Neural progenitor cell (in vitro differentiated cells): ENCODE measurements around the gene DHRS2. TPM values are rescaled to one million over a fixed set of nuclear protein-coding genes. Genes with fewer than 3 reads are reported as not detected.

Experiments used
- DNase-seq: peaks from one replicate; pipeline ENCODE4 v3.0.0-alpha.2; 2016; ENCODE audit warnings: low spot score
- H2AFZ ChIP-seq: fragments of 200-600 bp; sonication (generic); replicated peaks from 2 replicates; pipeline ENCODE4 v1.6.1; 2016; ENCODE audit warnings: antibody characterized with exemption
- H3F3A ChIP-seq: fragments of 200-600 bp; sonication (generic); 2 replicates; pipeline ENCODE4 v1.6.1; 2016; ENCODE audit warnings: antibody characterized with exemption, low read depth
- H3K27ac ChIP-seq: fragments of 200-600 bp; sonication (generic); 2 replicates; pipeline ENCODE4 v1.5.1; 2016; ENCODE audit warnings: mild to moderate bottlenecking
- H3K27me3 ChIP-seq: fragments of 200-600 bp; sonication (generic); 2 replicates; pipeline ENCODE4 v1.6.1; 2016; ENCODE audit warnings: mild to moderate bottlenecking, moderate library complexity
- H3K36me3 ChIP-seq: fragments of 200-600 bp; sonication (generic); 2 replicates; pipeline ENCODE4 v1.5.1; 2016
- H3K4me1 ChIP-seq: fragments of 200-600 bp; sonication (generic); 2 replicates; pipeline ENCODE4 v1.6.1; 2016; ENCODE audit warnings: mixed run types
- H3K4me2 ChIP-seq: fragments of 200-600 bp; sonication (generic); 2 replicates; pipeline ENCODE4 v1.6.1; 2016
- H3K4me3 ChIP-seq: fragments of 200-600 bp; sonication (generic); 2 replicates; pipeline ENCODE4 v1.5.1; 2016
- H3K79me2 ChIP-seq: fragments of 200-600 bp; sonication (generic); 2 replicates; pipeline ENCODE4 v1.6.1; 2016; ENCODE audit warnings: low read depth
- H3K9ac ChIP-seq: fragments of 200-600 bp; sonication (generic); 2 replicates; pipeline ENCODE4 v1.6.1; 2016
- H3K9me3 ChIP-seq: fragments of 200-600 bp; sonication (generic); 2 replicates; pipeline ENCODE4 v1.5.1; 2016; ENCODE audit warnings: low read depth
- H4K20me1 ChIP-seq: fragments of 200-600 bp; sonication (generic); 2 replicates; pipeline ENCODE4 v1.6.1; 2016; ENCODE audit warnings: low read depth
- H3K27ac Mint-ChIP-seq: 3 replicates; pipeline ENCODE4 v1.8.0; 2021; ENCODE audit warnings: mixed read lengths
- H3K27me3 Mint-ChIP-seq: 2 replicates; pipeline ENCODE4 v1.8.0; 2022; ENCODE audit warnings: low read depth, mild to moderate bottlenecking, inconsistent platforms, moderate library complexity, mixed read lengths; ENCODE audit not compliant: insufficient read depth
- H3K36me3 Mint-ChIP-seq: 3 replicates; pipeline ENCODE4 v1.8.0; 2021; ENCODE audit warnings: mixed read lengths
- H3K4me1 Mint-ChIP-seq: 3 replicates; pipeline ENCODE4 v1.8.0; 2021; ENCODE audit warnings: mixed read lengths
- H3K4me3 Mint-ChIP-seq: 3 replicates; pipeline ENCODE4 v1.8.0; 2021; ENCODE audit warnings: mild to moderate bottlenecking, moderate library complexity, mixed read lengths
- H3K9me3 Mint-ChIP-seq: 3 replicates; pipeline ENCODE4 v1.8.0; 2020; ENCODE audit warnings: mixed read lengths
- EZH2 ChIP-seq: fragments of 200-600 bp; sonication (generic); IDR thresholded peaks from 2 replicates; pipeline ENCODE4 v1.6.1; 2017; ENCODE audit warnings: antibody characterized with exemption, mild to moderate bottlenecking, moderate library complexity
- EZH2phosphoT487 ChIP-seq: fragments of 200-600 bp; sonication (generic); IDR thresholded peaks from 2 replicates; pipeline ENCODE4 v1.6.1; 2017; ENCODE audit warnings: antibody characterized with exemption
- total RNA-seq: library from RNA; depleted of rRNA; stranded (reverse); fragments of >200 nt; gene quantifications from 2 replicates; pipeline ENCODE4 v1.2.3, GENCODE V29; 2015; ENCODE audit warnings: low replicate concordance
- TF ChIP-seq, protein P1 (sequence below): fragments of 200-600 bp; sonication (generic); IDR thresholded peaks from 2 replicates; pipeline ENCODE4 v1.5.1; 2017; ENCODE audit warnings: antibody characterized with exemption, mild to moderate bottlenecking

Gene DHRS2
- total RNA-seq, 1 donor from 2014 or later = 2.8 TPM

DNA sequence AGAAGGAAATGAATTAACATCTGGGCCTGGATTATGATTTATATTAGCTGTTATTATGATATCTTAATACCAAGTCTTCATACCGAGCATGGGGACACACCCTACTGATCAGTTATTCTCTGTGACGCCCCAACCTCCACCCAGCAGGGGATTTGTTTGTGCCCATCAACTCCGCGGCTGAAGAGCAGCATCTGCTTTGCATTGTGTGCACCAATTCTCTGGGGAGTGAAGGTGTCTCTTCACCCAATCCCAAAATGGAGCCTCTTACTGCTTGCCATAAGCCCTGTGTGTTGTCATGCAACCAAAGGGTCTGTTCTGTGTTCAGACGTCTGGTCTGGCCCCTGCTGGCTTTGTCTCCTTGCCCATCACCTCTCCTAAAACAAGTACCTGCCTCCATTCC lies 25.4 kb downstream of the DHRS2 start:
- H3F3A ChIP-seq = no peaks in the 10 kb centered on the region
- no peak for DNase-seq
- no peaks in the 10 kb centered on the region for H3K9me3 Mint-ChIP-seq
- H3K27ac ChIP-seq = no peak overlapping the region
- TF ChIP-seq, protein P1, sequence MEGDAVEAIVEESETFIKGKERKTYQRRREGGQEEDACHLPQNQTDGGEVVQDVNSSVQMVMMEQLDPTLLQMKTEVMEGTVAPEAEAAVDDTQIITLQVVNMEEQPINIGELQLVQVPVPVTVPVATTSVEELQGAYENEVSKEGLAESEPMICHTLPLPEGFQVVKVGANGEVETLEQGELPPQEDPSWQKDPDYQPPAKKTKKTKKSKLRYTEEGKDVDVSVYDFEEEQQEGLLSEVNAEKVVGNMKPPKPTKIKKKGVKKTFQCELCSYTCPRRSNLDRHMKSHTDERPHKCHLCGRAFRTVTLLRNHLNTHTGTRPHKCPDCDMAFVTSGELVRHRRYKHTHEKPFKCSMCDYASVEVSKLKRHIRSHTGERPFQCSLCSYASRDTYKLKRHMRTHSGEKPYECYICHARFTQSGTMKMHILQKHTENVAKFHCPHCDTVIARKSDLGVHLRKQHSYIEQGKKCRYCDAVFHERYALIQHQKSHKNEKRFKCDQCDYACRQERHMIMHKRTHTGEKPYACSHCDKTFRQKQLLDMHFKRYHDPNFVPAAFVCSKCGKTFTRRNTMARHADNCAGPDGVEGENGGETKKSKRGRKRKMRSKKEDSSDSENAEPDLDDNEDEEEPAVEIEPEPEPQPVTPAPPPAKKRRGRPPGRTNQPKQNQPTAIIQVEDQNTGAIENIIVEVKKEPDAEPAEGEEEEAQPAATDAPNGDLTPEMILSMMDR = no peak
- TF ChIP-seq EZH2phosphoT487 (no peak), EZH2 (no peak)
- peak overlapping the region; percentile 39 for H3K4me3 Mint-ChIP-seq
- peak overlapping the region; percentile 17 for H3K27ac Mint-ChIP-seq
- no peaks in the 10 kb centered on the region for H3K36me3 Mint-ChIP-seq
- H3K9me3 ChIP-seq = no peaks in the 10 kb centered on the region
- no peak overlapping the region for H3K4me3 ChIP-seq
- H3K4me1 Mint-ChIP-seq = peaks cover 21% of the 10 kb centered on the region
- no peak overlapping the region for H3K4me2 ChIP-seq
- no peaks in the 10 kb centered on the region for H3K4me1 ChIP-seq
- H3K36me3 ChIP-seq = no peaks in the 10 kb centered on the region
- no peaks in the 10 kb centered on the region for H3K27me3 ChIP-seq
- no peaks in the 10 kb centered on the region for H4K20me1 ChIP-seq
- H3K27me3 Mint-ChIP-seq = peaks cover 2% of the 10 kb centered on the region
- H3K9ac ChIP-seq = no peak overlapping the region
- H3K79me2 ChIP-seq = no peaks in the 10 kb centered on the region
- H2AFZ ChIP-seq = no peak overlapping the region

DNA sequence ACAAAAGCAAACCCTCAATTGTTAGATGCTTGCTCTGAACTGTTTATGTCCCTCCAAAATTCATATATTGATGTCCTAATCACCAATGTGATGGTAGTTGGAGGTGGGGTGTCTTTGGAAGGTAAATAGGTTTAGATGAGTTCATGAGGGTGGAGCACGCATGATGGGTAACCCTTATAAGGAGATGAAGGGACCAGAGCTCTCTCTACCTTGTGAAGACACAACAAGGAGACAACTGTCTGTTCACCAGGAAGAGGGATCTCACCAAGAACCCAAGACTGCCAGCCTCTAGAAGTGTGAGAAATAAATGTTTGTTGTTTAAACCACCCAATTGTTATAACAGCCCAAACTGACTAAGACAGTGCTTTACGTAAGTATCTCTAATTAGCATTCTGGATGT lies 27.0 kb downstream of the DHRS2 start:
- Mint-ChIP-seq H3K27me3 (peaks cover 2% of the 10 kb centered on the region), H3K27ac (no peak overlapping the region), H3K4me3 (no peak overlapping the region), H3K4me1 (peaks cover 21% of the 10 kb centered on the region), H3K9me3 (no peaks in the 10 kb centered on the region), H3K36me3 (no peaks in the 10 kb centered on the region)
- Histone ChIP-seq H3K27ac (no peak overlapping the region), H3K79me2 (no peaks in the 10 kb centered on the region), H3K9me3 (no peaks in the 10 kb centered on the region), H3K4me3 (no peak overlapping the region), H3K9ac (no peak overlapping the region), H4K20me1 (no peaks in the 10 kb centered on the region), H3K27me3 (no peaks in the 10 kb centered on the region), H3K4me1 (no peaks in the 10 kb centered on the region), H3F3A (no peaks in the 10 kb centered on the region), H3K4me2 (no peak overlapping the region), H3K36me3 (no peaks in the 10 kb centered on the region), H2AFZ (no peak overlapping the region)
- TF ChIP-seq, protein P1 = no peak
- no peak for TF ChIP-seq EZH2phosphoT487
- TF ChIP-seq EZH2 = no peak
- no peak for DNase-seq

- peaks cover 5% of the 10 kb centered on the region for H3K27me3 Mint-ChIP-seq
- no peak overlapping the region for H3K4me3 Mint-ChIP-seq
- H3K27ac Mint-ChIP-seq = no peak overlapping the region
- no peaks in the 10 kb centered on the region for H3K27me3 ChIP-seq
- no peaks in the 10 kb centered on the region for H3K4me1 ChIP-seq
- no peaks in the 10 kb centered on the region for H3K79me2 ChIP-seq
- no peak for DNase-seq
- H3K9me3 ChIP-seq = no peaks in the 10 kb centered on the region
- H3K9ac ChIP-seq = no peak overlapping the region
- TF ChIP-seq, protein P1 = no peak
- TF ChIP-seq EZH2 = no peak
- no peak for TF ChIP-seq EZH2phosphoT487
- no peaks in the 10 kb centered on the region for H3F3A ChIP-seq
- H2AFZ ChIP-seq = no peak overlapping the region
- no peaks in the 10 kb centered on the region for H3K36me3 ChIP-seq
- no peaks in the 10 kb centered on the region for H3K36me3 Mint-ChIP-seq
- H3K4me1 Mint-ChIP-seq = peaks cover 18% of the 10 kb centered on the region
- no peaks in the 10 kb centered on the region for H3K9me3 Mint-ChIP-seq
- no peak overlapping the region for H3K4me3 ChIP-seq
- H4K20me1 ChIP-seq = no peaks in the 10 kb centered on the region
- no peak overlapping the region for H3K4me2 ChIP-seq
- no peak overlapping the region for H3K27ac ChIP-seq
Observed at GRCh38 chr14:23663711-23664110, 27.5 kb downstream of the DHRS2 start.
